ENCODE measurements around the gene CDK17.

The CDK17 gene

DNA sequence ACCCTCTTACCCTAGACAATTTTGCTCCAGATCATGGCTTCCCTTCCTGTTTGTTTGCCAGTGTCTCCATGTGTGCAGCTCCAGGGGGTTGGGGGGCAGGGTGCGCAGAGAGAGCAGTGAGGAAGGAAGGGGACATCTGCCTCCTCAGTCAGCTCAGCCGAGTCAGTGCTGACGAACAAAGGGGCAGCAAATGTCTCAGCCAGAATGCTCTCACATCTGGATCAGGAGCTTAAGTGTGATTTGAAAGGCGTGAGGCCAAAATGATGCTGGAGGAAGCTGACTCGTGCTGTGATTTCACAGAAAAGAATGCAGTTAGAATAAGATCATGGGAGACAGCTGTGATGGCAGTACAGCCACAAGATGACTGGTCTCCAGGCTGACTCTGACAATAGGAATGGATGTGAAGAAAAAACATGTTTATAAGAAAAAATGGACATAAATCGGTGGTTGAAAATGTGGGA is 27.1 kb upstream of the CDK17 start:
- Histone ChIP-seq H3K14ac (ENCODE audit: low read length) (peak overlapping the region; percentile 21), H4K12ac (ENCODE audit: low read depth, low read length) (no peak overlapping the region), H2BK12ac (ENCODE audit: low read length) (peak overlapping the region; percentile 5), H2AK5ac (ENCODE audit: low read length) (no peak overlapping the region), H3K36me3 (ENCODE audit: control insufficient read depth in 1 of 2, insufficient read depth in 2 of 2, low read length in 2 of 2) (no peaks in the 10 kb centered on the region), H3K4me2 (ENCODE audit: low read length) (peak overlapping the region; percentile 1), H3K23ac (ENCODE audit: low read length) (no peak overlapping the region), H3K27me3 (ENCODE audit: insufficient read depth, low read length) (no peaks in the 10 kb centered on the region), H2AFZ (ENCODE audit: insufficient read depth, low read length, poor library complexity) (no peak overlapping the region), H2BK5ac (ENCODE audit: low read depth, low read length, poor library complexity) (peak overlapping the region; percentile 18), H3K27ac (ENCODE audit: low read depth, low read length) (peak overlapping the region; percentile 31), H3K4me1 (ENCODE audit: control insufficient read depth in 1 of 2, insufficient read depth in 2 of 2, low read length in 2 of 2) (peaks cover 15 to 21% of the 10 kb centered on the region in 2 experiments), H2BK120ac (ENCODE audit: insufficient read depth, low read length, poor library complexity) (no peak overlapping the region), H3K4ac (ENCODE audit: low read depth, low read length) (peak overlapping the region; percentile 10), H3K9me3 (ENCODE audit: insufficient read depth, low read depth, low read length) (no peaks in the 10 kb centered on the region), H3K9ac (ENCODE audit: low read length) (no peak overlapping the region), H4K8ac (ENCODE audit: low read depth, low read length) (peak overlapping the region; percentile 12), H4K91ac (ENCODE audit: low read depth, low read length) (peak overlapping the region; percentile 20), H3K18ac (ENCODE audit: low read length) (no peak overlapping the region), H3K4me3 (ENCODE audit: low read depth, low read length) (no peak overlapping the region), H3K79me1 (ENCODE audit: low read length) (peaks cover 9% of the 10 kb centered on the region), H3K79me2 (ENCODE audit: control insufficient read depth, insufficient read depth, low read length, poor library complexity) (no peaks in the 10 kb centered on the region)
- WGBS (ENCODE audit: extremely low coverage, insufficient coverage, insufficient read length), result no CpG with 5 or more reads among the region's 6 CpGs
- peak; percentile 90 to 93 for DNase-seq

DNA sequence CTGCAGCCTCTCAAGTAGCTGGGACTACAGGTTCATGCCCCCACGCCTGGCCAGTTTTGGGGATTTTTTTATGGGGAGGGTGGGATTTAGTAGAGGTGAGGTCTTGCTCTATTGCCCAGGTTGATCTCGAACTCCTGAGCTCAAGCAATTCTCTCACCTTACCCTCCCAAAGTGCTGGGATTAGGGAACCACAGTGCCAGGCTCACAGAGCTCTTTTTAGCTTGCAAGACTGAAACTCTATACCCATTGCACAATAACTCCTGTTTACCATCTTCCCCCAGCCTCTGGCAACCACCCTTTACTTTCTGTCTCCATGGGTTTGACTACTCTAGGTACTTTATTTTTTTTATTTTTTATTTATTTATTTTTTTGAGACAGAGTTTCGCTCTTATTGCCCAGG is 25.7 kb upstream of the CDK17 start:
- Histone ChIP-seq H3K9ac (ENCODE audit: low read length) (no peak overlapping the region), H3K4me2 (ENCODE audit: low read length) (no peak overlapping the region), H3K27ac (ENCODE audit: low read depth, low read length) (no peak overlapping the region), H3K14ac (ENCODE audit: low read length) (no peak overlapping the region), H2BK12ac (ENCODE audit: low read length) (no peak overlapping the region), H2AK5ac (ENCODE audit: low read length) (no peak overlapping the region), H3K4me3 (ENCODE audit: low read depth, low read length) (no peak overlapping the region), H2BK5ac (ENCODE audit: low read depth, low read length, poor library complexity) (no peak overlapping the region), H3K9me3 (ENCODE audit: insufficient read depth, low read depth, low read length) (no peaks in the 10 kb centered on the region), H3K79me1 (ENCODE audit: low read length) (peaks cover 9% of the 10 kb centered on the region), H3K23ac (ENCODE audit: low read length) (no peak overlapping the region), H2BK120ac (ENCODE audit: insufficient read depth, low read length, poor library complexity) (no peak overlapping the region), H4K12ac (ENCODE audit: low read depth, low read length) (no peak overlapping the region), H3K79me2 (ENCODE audit: control insufficient read depth, insufficient read depth, low read length, poor library complexity) (no peaks in the 10 kb centered on the region), H3K4ac (ENCODE audit: low read depth, low read length) (no peak overlapping the region), H3K27me3 (ENCODE audit: insufficient read depth, low read length) (no peaks in the 10 kb centered on the region), H3K18ac (ENCODE audit: low read length) (no peak overlapping the region), H2AFZ (ENCODE audit: insufficient read depth, low read length, poor library complexity) (no peak overlapping the region), H4K8ac (ENCODE audit: low read depth, low read length) (no peak overlapping the region), H4K91ac (ENCODE audit: low read depth, low read length) (no peak overlapping the region), H3K36me3 (ENCODE audit: control insufficient read depth in 1 of 2, insufficient read depth in 2 of 2, low read length in 2 of 2) (no peaks in the 10 kb centered on the region), H3K4me1 (ENCODE audit: control insufficient read depth in 1 of 2, insufficient read depth in 2 of 2, low read length in 2 of 2) (peaks cover 8 to 15% of the 10 kb centered on the region in 2 experiments)
- no CpG with 5 or more reads among the region's 3 CpGs for WGBS (ENCODE audit: extremely low coverage, insufficient coverage, insufficient read length)
- DNase-seq, result no peak

DNA sequence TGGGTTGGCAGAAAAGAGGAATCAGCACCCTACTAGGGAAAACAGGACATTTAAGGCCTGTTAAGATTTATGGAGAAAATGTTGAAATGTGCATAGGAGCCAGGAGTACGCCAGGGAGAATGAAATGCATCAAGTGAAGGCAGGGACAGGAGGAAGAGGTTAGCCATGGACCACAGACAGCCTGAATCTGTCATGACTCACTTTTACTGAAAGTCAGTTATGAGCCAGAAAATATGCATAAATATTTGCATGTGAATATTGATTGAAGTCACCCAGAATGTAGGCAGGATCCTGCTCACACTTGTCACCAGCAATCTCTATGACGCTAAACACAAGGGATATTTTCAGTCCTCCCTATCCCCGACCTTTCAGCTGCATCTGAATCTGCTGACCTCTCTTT is 25.1 kb upstream of the CDK17 start:
- peaks cover 8 to 10% of the 10 kb centered on the region in 2 experiments for H3K4me1 ChIP-seq (ENCODE audit: control insufficient read depth in 1 of 2, insufficient read depth in 2 of 2, low read length in 2 of 2)
- no CpG with 5 or more reads among the region's 3 CpGs for WGBS (ENCODE audit: extremely low coverage, insufficient coverage, insufficient read length)

DNA sequence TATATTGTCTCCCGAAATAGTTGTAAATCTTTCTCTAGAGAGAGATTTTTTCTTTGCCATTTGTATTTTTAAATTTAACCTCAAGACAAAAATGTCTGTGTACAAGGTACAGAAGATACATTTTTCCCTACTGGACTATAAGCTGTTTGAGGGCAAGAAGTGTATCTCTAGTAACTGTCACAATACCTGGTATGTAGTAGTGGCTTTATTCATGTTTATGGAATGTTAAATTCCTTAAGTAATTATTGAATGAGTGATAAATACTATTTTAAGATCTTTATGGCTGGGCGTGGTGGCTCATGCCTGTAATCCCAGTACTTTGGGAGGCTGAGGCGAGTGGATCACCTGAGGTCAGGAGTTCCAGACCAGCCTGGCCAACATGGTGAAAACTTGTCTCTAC is 24.4 kb upstream of the CDK17 start:
- Histone ChIP-seq H3K4ac (ENCODE audit: low read depth, low read length) (no peak overlapping the region), H2AK5ac (ENCODE audit: low read length) (no peak overlapping the region), H3K79me1 (ENCODE audit: low read length) (peaks cover 7% of the 10 kb centered on the region), H3K4me2 (ENCODE audit: low read length) (no peak overlapping the region), H3K36me3 (ENCODE audit: control insufficient read depth in 1 of 2, insufficient read depth in 2 of 2, low read length in 2 of 2) (no peaks in the 10 kb centered on the region), H2BK5ac (ENCODE audit: low read depth, low read length, poor library complexity) (no peak overlapping the region), H3K18ac (ENCODE audit: low read length) (no peak overlapping the region), H3K27ac (ENCODE audit: low read depth, low read length) (no peak overlapping the region), H3K27me3 (ENCODE audit: insufficient read depth, low read length) (no peaks in the 10 kb centered on the region), H3K9me3 (ENCODE audit: insufficient read depth, low read depth, low read length) (no peaks in the 10 kb centered on the region), H3K4me3 (ENCODE audit: low read depth, low read length) (no peak overlapping the region), H3K14ac (ENCODE audit: low read length) (no peak overlapping the region), H4K8ac (ENCODE audit: low read depth, low read length) (no peak overlapping the region), H2AFZ (ENCODE audit: insufficient read depth, low read length, poor library complexity) (no peak overlapping the region), H3K9ac (ENCODE audit: low read length) (no peak overlapping the region), H3K23ac (ENCODE audit: low read length) (no peak overlapping the region), H4K12ac (ENCODE audit: low read depth, low read length) (no peak overlapping the region), H2BK12ac (ENCODE audit: low read length) (no peak overlapping the region), H2BK120ac (ENCODE audit: insufficient read depth, low read length, poor library complexity) (no peak overlapping the region), H4K91ac (ENCODE audit: low read depth, low read length) (no peak overlapping the region), H3K4me1 (ENCODE audit: control insufficient read depth in 1 of 2, insufficient read depth in 2 of 2, low read length in 2 of 2) (peaks cover 8 to 9% of the 10 kb centered on the region in 2 experiments), H3K79me2 (ENCODE audit: control insufficient read depth, insufficient read depth, low read length, poor library complexity) (no peaks in the 10 kb centered on the region)
- WGBS (ENCODE audit: extremely low coverage, insufficient coverage, insufficient read length), result no CpG with 5 or more reads among the region's 3 CpGs
- peak in 1 of 2 donors; percentile 57 for DNase-seq

More for the DNA sequence above, 25.1 kb upstream of the CDK17 start:
- Histone ChIP-seq H2AFZ (ENCODE audit: insufficient read depth, low read length, poor library complexity) (no peak overlapping the region), H3K27ac (ENCODE audit: low read depth, low read length) (no peak overlapping the region), H3K79me1 (ENCODE audit: low read length) (peaks cover 6% of the 10 kb centered on the region), H2BK120ac (ENCODE audit: insufficient read depth, low read length, poor library complexity) (no peak overlapping the region), H3K4me2 (ENCODE audit: low read length) (no peak overlapping the region), H4K12ac (ENCODE audit: low read depth, low read length) (no peak overlapping the region), H3K14ac (ENCODE audit: low read length) (peak overlapping the region; percentile 32), H3K9ac (ENCODE audit: low read length) (no peak overlapping the region), H2BK12ac (ENCODE audit: low read length) (no peak overlapping the region), H3K4me3 (ENCODE audit: low read depth, low read length) (no peak overlapping the region), H3K9me3 (ENCODE audit: insufficient read depth, low read depth, low read length) (no peaks in the 10 kb centered on the region), H2BK5ac (ENCODE audit: low read depth, low read length, poor library complexity) (no peak overlapping the region), H3K4ac (ENCODE audit: low read depth, low read length) (no peak overlapping the region), H4K8ac (ENCODE audit: low read depth, low read length) (no peak overlapping the region), H3K79me2 (ENCODE audit: control insufficient read depth, insufficient read depth, low read length, poor library complexity) (no peaks in the 10 kb centered on the region), H3K27me3 (ENCODE audit: insufficient read depth, low read length) (no peaks in the 10 kb centered on the region), H3K23ac (ENCODE audit: low read length) (no peak overlapping the region), H3K36me3 (ENCODE audit: control insufficient read depth in 1 of 2, insufficient read depth in 2 of 2, low read length in 2 of 2) (no peaks in the 10 kb centered on the region), H3K18ac (ENCODE audit: low read length) (no peak overlapping the region), H2AK5ac (ENCODE audit: low read length) (no peak overlapping the region), H4K91ac (ENCODE audit: low read depth, low read length) (no peak overlapping the region)
- DNase-seq, result peak in 1 of 2 donors; percentile 36

Measured in trophoblast cell (in vitro differentiated cells and primary cell).